Endothelial cell of umbilical vein (primary cell): ENCODE results near the gene GALNT10. TPM values are rescaled to one million over a fixed set of nuclear protein-coding genes. Genes with fewer than 3 reads are reported as not detected.

Source experiments
- BruUV-seq: library from RNA; stranded (reverse); fragments of 400-500 nt; replicated peaks from 2 replicates; lab custom pipeline; 2021; lab: Mats Ljungman, UMichigan
- CTCF ChIA-PET: fragments of 300-600, 350-600 bp; sonication (Branson Sonifier 250); formaldehyde crosslinking; loops from one replicate; lab custom pipeline; 2021; ENCODE audit warnings: antibody characterized with exemption, inconsistent platforms; lab: Charles Lee
- POLR2A ChIA-PET: fragments of 300-600, 350-600 bp; sonication (Branson Sonifier 250); formaldehyde crosslinking; loops from one replicate; lab custom pipeline; 2021; ENCODE audit warnings: antibody characterized with exemption, inconsistent platforms; lab: Charles Lee
- DNase-seq: peaks from one replicate; pipeline ENCODE4 v3.0.0-alpha.2; 2011; ENCODE audit warnings: low read depth, low spot score
- FAIRE-seq: peaks from 2 replicates; lab custom pipeline; 2011; peaks lifted over from hg19 to GRCh38; lab: Jason Lieb, UNC
- H2AFZ ChIP-seq: 2 replicates; pipeline ENCODE4 v1.6.0; 2012; ENCODE audit warnings: low read depth, low read length, control low read depth, inconsistent platforms
- H3K27ac ChIP-seq: 2 replicates; pipeline ENCODE4 v1.5.1; 2011; ENCODE audit warnings: low read depth, mild to moderate bottlenecking, control low read depth, low read length, moderate library complexity; ENCODE audit not compliant: insufficient read depth
- H3K27me3 ChIP-seq, 2 experiments: 2 replicates each; pipeline versions ENCODE4 v1.6.0 to v1.6.1; 2011; ENCODE audit warnings: low read length in 2 of 2, mixed read lengths in 1 of 2; ENCODE audit not compliant: control insufficient read depth in 2 of 2, insufficient read depth in 2 of 2
- H3K36me3 ChIP-seq, 2 experiments: 2 replicates in 1 of 2; 3 replicates in 1 of 2; pipeline ENCODE4 v1.5.1; 2011; ENCODE audit warnings: low read length in 2 of 2, mild to moderate bottlenecking in 1 of 2, moderate library complexity in 1 of 2; ENCODE audit not compliant: control insufficient read depth in 2 of 2, insufficient read depth in 2 of 2; ENCODE audit errors: extremely low read depth in 1 of 2
- H3K4me1 ChIP-seq: 3 replicates; pipeline ENCODE4 v1.5.1; 2011; ENCODE audit warnings: mild to moderate bottlenecking, low read length; ENCODE audit not compliant: control insufficient read depth, insufficient read depth; ENCODE audit errors: extremely low read depth
- H3K4me2 ChIP-seq: 2 replicates; pipeline ENCODE4 v1.6.1; 2011; ENCODE audit warnings: low read length, control low read depth, mixed read lengths; ENCODE audit not compliant: insufficient read depth
- H3K4me3 ChIP-seq, 3 experiments: fragments of 200-600 bp in 1 of 3; sonication (generic), shearing (Covaris generic) in 1 of 3; replicated peaks in 1 of 3; 2 replicates each; pipeline ENCODE4 v1.5.1; 2011 to 2016; ENCODE audit warnings: control low read depth in 3 of 3, low read length in 3 of 3, mild to moderate bottlenecking in 2 of 3, inconsistent platforms in 1 of 3, low read depth in 1 of 3, moderate library complexity in 1 of 3; ENCODE audit not compliant: insufficient read depth in 1 of 3
- H3K79me2 ChIP-seq: 2 replicates; pipeline ENCODE4 v1.6.0; 2012; ENCODE audit warnings: low read length, inconsistent platforms; ENCODE audit not compliant: control insufficient read depth, insufficient read depth
- H3K9ac ChIP-seq: replicated peaks from 2 replicates; pipeline ENCODE3; 2011; ENCODE audit warnings: low read length, control low read depth; ENCODE audit not compliant: insufficient read depth; ENCODE audit errors: extremely low read depth
- H3K9me1 ChIP-seq: replicated peaks from 3 replicates; pipeline ENCODE4 v1.6.0; 2011; ENCODE audit warnings: mild to moderate bottlenecking, low read length; ENCODE audit not compliant: control insufficient read depth, insufficient read depth; ENCODE audit errors: extremely low read depth
- H3K9me3 ChIP-seq: replicated peaks from 2 replicates; pipeline ENCODE4 v1.5.1; 2012; ENCODE audit warnings: low read length, inconsistent platforms; ENCODE audit not compliant: control insufficient read depth, insufficient read depth
- H4K20me1 ChIP-seq: replicated peaks from 2 replicates; pipeline ENCODE3; 2011; ENCODE audit warnings: mild to moderate bottlenecking, low read length; ENCODE audit not compliant: control insufficient read depth, insufficient read depth; ENCODE audit errors: extremely low read depth
- CTCF ChIP-seq, 2 donors: IDR thresholded peaks; 1 replicate in 1 of 2; 2 replicates in 1 of 2; pipeline ENCODE4 v1.5.1; 2011; ENCODE audit warnings: low read length in 2 of 2, mild to moderate bottlenecking in 2 of 2, moderate library complexity in 2 of 2, control low read depth in 1 of 2, inconsistent platforms in 1 of 2, low read depth in 1 of 2; ENCODE audit not compliant: insufficient read depth in 1 of 2; ENCODE audit errors: extremely low read depth in 1 of 2
- EZH2 ChIP-seq: IDR thresholded peaks from 2 replicates; pipeline ENCODE4 v1.6.1; 2012; ENCODE audit warnings: borderline replicate concordance, low read depth, mild to moderate bottlenecking, moderate library complexity, low read length, inconsistent platforms; ENCODE audit not compliant: severe bottlenecking
- FOS ChIP-seq: IDR thresholded peaks from 2 replicates; pipeline ENCODE4 v1.6.1; 2011; ENCODE audit warnings: mild to moderate bottlenecking, low read length, moderate library complexity, borderline replicate concordance; ENCODE audit not compliant: insufficient read depth
- GATA2 ChIP-seq: IDR thresholded peaks from 2 replicates; pipeline ENCODE4 v1.7.0; 2011; ENCODE audit warnings: low read depth, mild to moderate bottlenecking, moderate library complexity, mixed read lengths, low read length; ENCODE audit not compliant: insufficient read length, insufficient read depth
- JUN ChIP-seq: IDR thresholded peaks from 2 replicates; pipeline ENCODE4 v1.6.1; 2011; ENCODE audit warnings: borderline replicate concordance, low read depth; ENCODE audit not compliant: insufficient read length, insufficient read depth
- MAX ChIP-seq: IDR thresholded peaks from 2 replicates; pipeline ENCODE4 v1.6.1; 2011; ENCODE audit not compliant: insufficient read depth, insufficient read length
- MYC ChIP-seq: IDR thresholded peaks from one replicate; pipeline ENCODE4 v1.6.1; 2011; ENCODE audit warnings: mild to moderate bottlenecking, low read depth, low read length
- POLR2A ChIP-seq: IDR thresholded peaks from 2 replicates; pipeline ENCODE4 v1.6.1; 2012; ENCODE audit warnings: low read depth, mild to moderate bottlenecking, control low read depth, low read length
- POLR2AphosphoS5 ChIP-seq: IDR thresholded peaks from 2 replicates; pipeline ENCODE4 v1.6.1; 2012; ENCODE audit warnings: low read depth, mild to moderate bottlenecking, control low read depth, low read length, moderate library complexity; ENCODE audit not compliant: insufficient read depth
- dilution Hi-C: fragments of 300-500 bp; cut with MboI; formaldehyde crosslinking; loops from one replicate; pipeline ENCODE4 v1.15.0; 2019; ENCODE audit warnings: low sequenced_read_pairs; ENCODE audit not compliant: extremely low pct_ligation_motif_present
- intact Hi-C: fragments of 100-400 bp; cut with micrococcal nuclease; formaldehyde crosslinking; loops from one replicate; pipeline ENCODE4 v1.10.0; 2022
- polyA plus RNA-seq, 4 experiments: library from polyadenylated mRNA; depleted of rRNA in 3 of 4; stranded (reverse) in 3 of 4; unstranded in 1 of 4; fragments of >200 nt; gene quantifications; 2 replicates each; pipeline versions ENCODE4 v1.2.1 to v1.2.3, GENCODE V29; 2011 to 2012; ENCODE audit warnings: missing spikeins in 1 of 4
- total RNA-seq: library from RNA; stranded (reverse); gene quantifications from 2 replicates; pipeline ENCODE4 v1.2.3, GENCODE V29; 2021

GALNT10 gene
- total and polyA plus RNA-seq, 2 donors (not counting 3 experiments of a cell fraction or from before 2014, with no cell fraction given), result 70.2 to 77.6 TPM

- no peak overlapping the region for H3K4me2 ChIP-seq
- H3K4me1 ChIP-seq, result no peaks in the 10 kb centered on the region
- no peak overlapping the region for H3K27ac ChIP-seq
- no TSS peak for BruUV-seq
- FAIRE-seq (no peak), DNase-seq (no peak)
- ChIA-PET CTCF (no interaction called here), POLR2A (no interaction called here)
- no peaks in the 10 kb centered on the region for H3K36me3 ChIP-seq
- intact Hi-C loops, result no loop called here
- H3K27me3 ChIP-seq, result no peaks in the 10 kb centered on the region
- H3K4me3 ChIP-seq, result no peak overlapping the region
- H4K20me1 ChIP-seq, result no peaks in the 10 kb centered on the region
- TF ChIP-seq EZH2 (no peak), MAX (no peak), POLR2A (no peak), JUN (no peak), POLR2AphosphoS5 (no peak), MYC (no peak), FOS (no peak), CTCF (IDR thresholded peaks at IDR 0.05; ENCODE audit: extremely low read depth in 1 of 2, insufficient read depth in 1 of 2, low read depth in 1 of 2, low read length in 2 of 2) (no peak), GATA2 (no peak)
- no peak overlapping the region for H2AFZ ChIP-seq
- no peaks in the 10 kb centered on the region for H3K79me2 ChIP-seq
- H3K9me3 ChIP-seq, result no peaks in the 10 kb centered on the region
- dilution Hi-C loops, result no loop called here
- H3K9ac ChIP-seq, result no peak overlapping the region
- H3K9me1 ChIP-seq, result no peaks in the 10 kb centered on the region
These were observed 87.7 kb downstream of the GALNT10 start for GRCh38 chr5:154278186-154278585.
